D721Med (cell line): ENCODE measurements around the gene TERF2IP.

Experiments used
- DNase-seq: peaks from one replicate; pipeline ENCODE4 v3.0.0; 2011; ENCODE audit warnings: low spot score; ENCODE audit not compliant: insufficient read length
- FAIRE-seq: peaks from 2 replicates; lab custom pipeline; 2011; peaks lifted over from hg19 to GRCh38; lab: Jason Lieb, UNC
- CTCF ChIP-seq: IDR thresholded peaks from 2 replicates; pipeline ENCODE4 v1.5.1; 2012; ENCODE audit warnings: mild to moderate bottlenecking, control low read depth; ENCODE audit not compliant: insufficient read depth; ENCODE audit errors: missing control alignments

The TERF2IP gene

DNA sequence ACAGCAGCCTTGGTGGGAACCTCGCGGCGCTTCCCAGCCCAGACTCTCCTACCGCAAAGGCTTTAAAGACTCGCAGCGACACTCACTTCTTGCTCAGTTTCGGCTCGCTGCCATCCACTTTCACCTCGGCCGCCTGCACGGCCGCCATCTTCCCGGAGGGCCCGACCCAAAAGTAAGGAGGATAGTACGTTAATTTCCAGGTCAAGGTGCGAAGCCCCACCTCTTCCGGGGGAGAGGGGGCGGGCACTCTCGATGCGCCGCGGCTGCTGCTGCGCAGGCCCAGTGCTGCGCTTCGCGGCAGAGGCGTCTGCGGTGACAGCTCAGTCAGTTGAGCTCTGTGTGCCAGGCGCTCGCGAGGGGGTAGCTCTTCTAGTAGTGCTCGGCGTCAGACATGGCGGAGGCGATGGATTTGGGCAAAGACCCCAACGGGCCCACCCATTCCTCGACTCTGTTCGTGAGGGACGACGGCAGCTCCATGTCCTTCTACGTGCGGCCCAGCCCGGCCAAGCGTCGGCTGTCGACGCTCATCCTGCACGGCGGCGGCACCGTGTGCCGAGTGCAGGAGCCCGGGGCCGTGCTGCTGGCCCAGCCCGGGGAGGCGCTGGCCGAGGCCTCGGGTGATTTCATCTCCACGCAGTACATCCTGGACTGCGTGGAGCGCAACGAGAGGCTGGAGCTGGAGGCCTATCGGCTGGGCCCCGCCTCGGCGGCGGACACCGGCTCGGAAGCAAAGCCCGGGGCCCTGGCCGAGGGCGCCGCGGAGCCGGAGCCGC, at the start of gene TERF2IP, which contains the start of gene KARS1:
Gene TERF2IP, plus strand, starts transcription at position 282 of the 773 bp plus-strand sequence. Its CDS starts 110 bp downstream, at position 392.
Gene KARS1, minus strand, starts transcription at position 174 of the 773 bp plus-strand sequence. Its CDS starts 26 bp downstream, at position 148.
- FAIRE-seq (no peak), DNase-seq (peak; percentile 37)
- no peak for TF ChIP-seq CTCF

DNA sequence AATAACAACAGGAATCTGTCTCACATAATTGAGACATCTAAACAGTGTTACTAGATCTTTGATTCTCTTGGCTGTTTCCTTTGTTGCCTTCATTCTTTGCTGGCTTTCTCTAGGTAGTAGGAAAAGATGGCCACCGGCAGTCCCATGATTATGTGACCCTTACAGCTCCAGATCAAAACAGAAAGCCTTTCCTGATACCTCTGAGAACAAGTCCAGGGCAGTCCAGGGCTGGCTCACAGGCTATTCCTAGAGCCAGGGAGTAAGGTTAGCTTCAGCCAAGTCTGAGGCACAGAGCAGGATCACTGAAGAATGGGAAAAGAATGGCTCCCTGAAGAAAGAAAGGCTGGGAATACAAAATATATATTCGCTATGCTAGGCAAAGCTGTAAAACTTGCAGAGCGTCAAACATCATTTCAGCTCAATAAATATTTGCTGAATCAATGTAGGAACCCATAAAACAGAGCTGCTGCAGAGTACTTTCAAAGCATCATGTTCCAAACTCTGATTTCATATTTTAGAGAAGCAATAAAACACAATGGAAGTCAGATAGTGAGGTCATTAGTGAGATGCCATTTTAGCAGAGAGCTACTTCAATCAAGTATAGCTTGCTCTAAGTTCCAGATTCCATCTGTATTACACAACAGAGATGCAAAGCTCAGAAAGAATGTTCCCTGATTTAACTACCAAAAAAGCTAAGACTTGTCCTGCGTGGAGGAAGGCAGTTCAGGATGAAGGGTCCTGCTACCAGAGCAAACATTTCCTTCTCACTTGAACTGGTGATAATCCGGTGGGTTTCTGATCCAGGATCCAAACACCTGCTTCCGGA, 47.9 kb upstream of the TERF2IP start:
- no peak for TF ChIP-seq CTCF
- FAIRE-seq (no peak), DNase-seq (no peak)

GRCh38 chr16:75603241-75603640, 44.3 kb upstream of the TERF2IP start:
- DNase-seq (no peak), FAIRE-seq (no peak)
- TF ChIP-seq CTCF = no peak

- FAIRE-seq (no peak), DNase-seq (no peak)
- no peak for TF ChIP-seq CTCF
Measured at GRCh38 chr16:75606507-75606906, 41.1 kb upstream of the TERF2IP start.

GRCh38 chr16:75614066-75614897, 33.3 kb upstream of the TERF2IP start:
- no peak for TF ChIP-seq CTCF
- FAIRE-seq (no peak), DNase-seq (no peak)

GRCh38 chr16:75615619-75616018, 32.0 kb upstream of the TERF2IP start:
- FAIRE-seq = no peak
- TF ChIP-seq CTCF = no peak
- no peak for DNase-seq
